Left lung (tissue), 10 donors: Measurements from ENCODE around the gene TCEAL3. TPM values are rescaled to one million over a fixed set of nuclear protein-coding genes. Genes with fewer than 3 reads are reported as not detected.
A peak's percentile ranks its signal among the peaks of the same experiment; 100 is the strongest.
"Not testable (repeated sequence)": the region's sequence is repeated elsewhere in the genome, so short reads cannot be mapped to it uniquely, and the experiment has no call there.

Experiments used
- ATAC-seq: fragments of 200-7000 bp; cut with Tn5 transposase; one replicate; pipeline ENCODE4 v1.9.1; 2020; ENCODE audit warnings: moderate library complexity
- DNase-seq, 4 donors: peaks; one replicate each; pipeline ENCODE4 v3.0.0-alpha.2; 2013 to 2020
- H3K27ac ChIP-seq, 2 donors: fragments of 200-600 bp; sonication (generic) in 1 of 2; one replicate each; pipeline versions ENCODE4 v1.5.0 to v1.8.0; 2020 to 2021
- H3K27me3 ChIP-seq, 2 donors: fragments of 200-600 bp; sonication (generic) in 1 of 2; one replicate each; pipeline versions ENCODE4 v1.5.0 to v1.8.0; 2020 to 2021
- H3K36me3 ChIP-seq, 2 donors: fragments of 200-600 bp; sonication (generic) in 1 of 2; one replicate each; pipeline versions ENCODE4 v1.5.0 to v1.8.0; 2020 to 2021
- H3K4me1 ChIP-seq, 2 donors: fragments of 200-600 bp; one replicate each; pipeline ENCODE4 v1.8.0; 2021
- H3K4me3 ChIP-seq, 2 donors: fragments of 200-600 bp; sonication (generic) in 1 of 2; one replicate each; pipeline versions ENCODE4 v1.5.0 to v1.8.0; 2020 to 2021; ENCODE audit warnings: mild to moderate bottlenecking in 1 of 2
- H3K9me3 ChIP-seq, 2 donors: fragments of 200-600 bp; sonication (generic) in 1 of 2; one replicate each; pipeline versions ENCODE4 v1.5.0 to v1.8.0; 2020 to 2021
- intact Hi-C, 2 donors: fragments of 100-400 bp; cut with DNase I; formaldehyde crosslinking; loops; one replicate each; pipeline versions ENCODE4 v1.11.2 to v1.14.2; 2022
- polyA plus RNA-seq, 6 donors: library from polyadenylated mRNA; unstranded; fragments of 120-200 nt; gene quantifications; one replicate each; pipeline ENCODE4 v1.2.1, GENCODE V29; 2013; ENCODE audit not compliant: insufficient read length in 6 of 6
- total RNA-seq, 2 donors: library from RNA; stranded (reverse); fragmentation: NEBNext Ultra II Directional; extraction: Animal tissue kit (Norgen Biotek cat#: 25700); gene quantifications; one replicate each; pipeline ENCODE4 v1.2.1, GENCODE V29; 2021
- TF ChIP-seq, protein P1 (sequence below), 2 donors: fragments of 200-600 bp; sonication (generic) in 1 of 2; IDR thresholded peaks; one replicate each; pipeline versions ENCODE4 v1.5.0 to v1.8.0; 2021; ENCODE audit warnings: antibody characterized with exemption in 2 of 2
- donor health status: DM: no; HTN: yes; CAD: no.
- donor health status: DM: no; HTN: no; CAD: no.

The TCEAL3 gene
- total and polyA plus RNA-seq, 8 donors, result 20.8 to 30.4 (median 25.6) TPM

- no peak for ATAC-seq
- Histone ChIP-seq H3K36me3 (no peaks in the 10 kb centered on the region), H3K9me3 (no peaks in the 10 kb centered on the region), H3K4me3 (no peak overlapping the region), H3K27ac (no peak overlapping the region), H3K27me3 (no peaks in the 10 kb centered on the region), H3K4me1 (no peaks in the 10 kb centered on the region)
- no peak for DNase-seq
- intact Hi-C loops, result no loop called here
- TF ChIP-seq, protein P1, sequence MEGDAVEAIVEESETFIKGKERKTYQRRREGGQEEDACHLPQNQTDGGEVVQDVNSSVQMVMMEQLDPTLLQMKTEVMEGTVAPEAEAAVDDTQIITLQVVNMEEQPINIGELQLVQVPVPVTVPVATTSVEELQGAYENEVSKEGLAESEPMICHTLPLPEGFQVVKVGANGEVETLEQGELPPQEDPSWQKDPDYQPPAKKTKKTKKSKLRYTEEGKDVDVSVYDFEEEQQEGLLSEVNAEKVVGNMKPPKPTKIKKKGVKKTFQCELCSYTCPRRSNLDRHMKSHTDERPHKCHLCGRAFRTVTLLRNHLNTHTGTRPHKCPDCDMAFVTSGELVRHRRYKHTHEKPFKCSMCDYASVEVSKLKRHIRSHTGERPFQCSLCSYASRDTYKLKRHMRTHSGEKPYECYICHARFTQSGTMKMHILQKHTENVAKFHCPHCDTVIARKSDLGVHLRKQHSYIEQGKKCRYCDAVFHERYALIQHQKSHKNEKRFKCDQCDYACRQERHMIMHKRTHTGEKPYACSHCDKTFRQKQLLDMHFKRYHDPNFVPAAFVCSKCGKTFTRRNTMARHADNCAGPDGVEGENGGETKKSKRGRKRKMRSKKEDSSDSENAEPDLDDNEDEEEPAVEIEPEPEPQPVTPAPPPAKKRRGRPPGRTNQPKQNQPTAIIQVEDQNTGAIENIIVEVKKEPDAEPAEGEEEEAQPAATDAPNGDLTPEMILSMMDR (IDR thresholded peaks at IDR 0.05), result no peak
Observed at GRCh38 chrX:103640401-103641155, 32.8 kb downstream of the TCEAL3 start.

DNA sequence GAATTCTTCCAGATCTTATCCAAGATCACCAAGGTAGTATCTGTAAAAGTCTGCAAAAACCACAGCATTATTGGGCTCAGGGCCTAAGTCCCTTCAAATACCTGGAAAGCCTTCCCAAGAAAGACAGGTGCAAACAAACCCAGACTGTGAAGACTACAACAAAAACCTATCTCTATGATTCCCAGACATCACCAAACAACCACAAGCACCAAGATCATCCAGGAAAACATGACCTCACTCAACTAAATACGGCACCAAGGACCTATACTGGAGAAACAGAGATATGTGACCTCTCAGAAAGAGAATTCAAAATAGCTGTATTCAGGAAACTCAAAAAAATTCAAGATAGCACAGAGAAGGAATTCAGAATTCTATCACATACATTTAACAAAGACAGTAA is 36.4 kb downstream of the TCEAL3 start:
- H3K27ac ChIP-seq, result no peak overlapping the region
- intact Hi-C loops, result no loop called here
- ATAC-seq (no peak), DNase-seq (no peak)
- TF ChIP-seq, protein P1 (IDR thresholded peaks at IDR 0.05), result no peak
- no peaks in the 10 kb centered on the region for H3K4me1 ChIP-seq
- no peaks in the 10 kb centered on the region for H3K27me3 ChIP-seq
- H3K9me3 ChIP-seq, result no peaks in the 10 kb centered on the region
- H3K4me3 ChIP-seq, result no peak overlapping the region
- no peaks in the 10 kb centered on the region for H3K36me3 ChIP-seq

DNA sequence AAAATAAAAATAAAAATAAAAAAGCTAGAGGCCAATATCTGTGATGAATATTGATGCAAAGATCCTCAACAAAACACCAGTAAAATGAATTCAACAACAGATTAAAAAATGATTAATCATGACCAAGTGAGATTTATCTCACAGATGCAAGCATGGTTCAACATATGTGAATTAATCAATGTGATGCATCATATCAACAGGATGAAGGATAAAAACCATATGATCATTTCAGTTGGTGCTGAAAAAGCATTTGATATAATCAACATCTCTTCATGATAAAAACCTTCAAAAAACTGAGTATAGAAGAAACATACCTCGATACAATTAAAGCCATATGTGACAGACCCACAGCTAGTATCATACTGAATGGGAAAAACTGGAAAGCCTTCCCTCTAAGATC is 39.9 kb downstream of the TCEAL3 start:
- no peak for ATAC-seq
- H3K9me3 ChIP-seq, result no peaks in the 10 kb centered on the region
- DNase-seq, result no peak
- no peaks in the 10 kb centered on the region for H3K27me3 ChIP-seq
- no peaks in the 10 kb centered on the region for H3K4me1 ChIP-seq
- no peak overlapping the region for H3K27ac ChIP-seq
- H3K4me3 ChIP-seq, result no peak overlapping the region
- TF ChIP-seq, protein P1 (IDR thresholded peaks at IDR 0.05), result no peak
- H3K36me3 ChIP-seq, result no peaks in the 10 kb centered on the region
- intact Hi-C loops, result no loop called here

GRCh38 chrX:103651151-103651773 is 43.5 kb downstream of the TCEAL3 start:
- Histone ChIP-seq H3K27me3 (no peaks in the 10 kb centered on the region), H3K4me3 (no peak overlapping the region), H3K27ac (no peak overlapping the region), H3K36me3 (no peaks in the 10 kb centered on the region), H3K9me3 (no peaks in the 10 kb centered on the region), H3K4me1 (no peaks in the 10 kb centered on the region)
- TF ChIP-seq, protein P1 (IDR thresholded peaks at IDR 0.05), result no peak
- intact Hi-C loops, result no loop called here
- peak in 1 of 4 donors; percentile 11 for DNase-seq
- no peak for ATAC-seq

GRCh38 chrX:103655230-103656000 is 47.7 kb downstream of the TCEAL3 start:
- intact Hi-C loops, result not testable (repeated sequence)

More at GRCh38 chrX:103655230-103656000, 47.7 kb downstream of the TCEAL3 start:
- not testable (repeated sequence) for H3K27me3 ChIP-seq, H3K36me3 ChIP-seq, ATAC-seq, H3K9me3 ChIP-seq, H3K4me1 ChIP-seq, DNase-seq, H3K27ac ChIP-seq, H3K4me3 ChIP-seq
